ENCODE data around the gene PSD2. TPM values are rescaled to one million over a fixed set of nuclear protein-coding genes. Genes with fewer than 3 reads are reported as not detected.

The PSD2 gene
- total RNA-seq, 1 experiment from 2014 or later = 0.79 TPM

- no peaks in the 10 kb centered on the region for H3K27me3 ChIP-seq (ENCODE audit: insufficient read depth, low read length)
- ATAC-seq (no peak), DNase-seq (ENCODE audit: low read depth, low spot score) (no peak)
- no peak for TF ChIP-seq CBX3 (IDR thresholded peaks at IDR 0.05; ENCODE audit: low read depth)
- no peak for TF ChIP-seq ZFX (IDR thresholded peaks at IDR 0.05)
- no peak for TF ChIP-seq ZBTB33 (IDR thresholded peaks at IDR 0.05; ENCODE audit: extremely low read depth, insufficient replicate concordance, low read length)
- TF ChIP-seq ATF3 (IDR thresholded peaks at IDR 0.05) = no peak
- TF ChIP-seq RAD21 (IDR thresholded peaks at IDR 0.05; ENCODE audit: low read depth) = no peak
- TF ChIP-seq ELF1 (IDR thresholded peaks at IDR 0.05; ENCODE audit: borderline replicate concordance, low read depth) = no peak
- no peak for TF ChIP-seq TCF7L2 (IDR thresholded peaks at IDR 0.05; ENCODE audit: borderline replicate concordance, extremely low read depth, insufficient read depth, insufficient read length)
- TF ChIP-seq CEBPB (IDR thresholded peaks at IDR 0.05; ENCODE audit: low read depth) = no peak
- no peak for TF ChIP-seq FOSL1 (IDR thresholded peaks at IDR 0.05; ENCODE audit: low read depth)
- TF ChIP-seq SP1 (IDR thresholded peaks at IDR 0.05; ENCODE audit: low read depth) = no peak
- no peak for TF ChIP-seq YY1 (IDR thresholded peaks at IDR 0.05; ENCODE audit: extremely low read depth, insufficient replicate concordance, low read depth, low read length)
- TF ChIP-seq EZH2phosphoT487 (IDR thresholded peaks at IDR 0.05; ENCODE audit: borderline replicate concordance) = no peak
- TF ChIP-seq POLR2AphosphoS5 (IDR thresholded peaks at IDR 0.05; ENCODE audit: low read depth, low read length) = no peak
- no peak for TF ChIP-seq SIN3A (IDR thresholded peaks at IDR 0.05; ENCODE audit: low read depth)
- no peak for TF ChIP-seq SRF (IDR thresholded peaks at IDR 0.05; ENCODE audit: low read depth)
- no peak for TF ChIP-seq EGR1 (IDR thresholded peaks at IDR 0.05; ENCODE audit: low read depth)
- no peak for TF ChIP-seq JUND (IDR thresholded peaks at IDR 0.05)
- TF ChIP-seq CTCF (IDR thresholded peaks at IDR 0.05 in 2 of 3, conservative IDR thresholded peaks at IDR 0.05 in 1 of 3; ENCODE audit: borderline replicate concordance in 1 of 3, insufficient read depth in 1 of 3, low read depth in 2 of 3, low read length in 2 of 3) = no peak
- H3K79me2 ChIP-seq (ENCODE audit: insufficient read depth, low read length) = no peaks in the 10 kb centered on the region
- H3K27ac ChIP-seq (ENCODE audit: low read depth, low read length) = no peak overlapping the region
- H3K36me3 ChIP-seq (ENCODE audit: control insufficient read depth in 1 of 2, insufficient read depth in 2 of 2, low read length in 2 of 2) = no peaks in the 10 kb centered on the region
- ChIA-PET RAD21 (ENCODE audit: low non-redundant PET in 1 of 2, low total read pairs in 2 of 2, uncharacterized antibody in 2 of 2, unreplicated experiment in 2 of 2) (interaction anchor here in 1 of 2 experiments (0.6 kb wide), 1 partner anchor 22 kb away, joined by 3 read pairs; no protein-coding TSS in a partner anchor), CTCF (interaction anchor here (3.3 to 4.1 kb wide), 2 partner anchors 9 to 133 kb away, joined by 45 to 78 read pairs; no protein-coding TSS in a partner anchor), POLR2A (no interaction called here)
- H3K9me3 ChIP-seq (ENCODE audit: control insufficient read depth in 1 of 2, insufficient read depth in 1 of 2, low read depth in 1 of 2, low read length in 2 of 2) = no peaks in the 10 kb centered on the region
- no peaks in the 10 kb centered on the region for H3K9me2 ChIP-seq (ENCODE audit: insufficient read depth)
- H3K4me2 ChIP-seq (ENCODE audit: low read length) = no peak overlapping the region
- peaks cover 9 to 27% of the 10 kb centered on the region in 2 experiments; a peak in 3 of 4 replicates for H3K4me1 ChIP-seq (ENCODE audit: control insufficient read depth in 1 of 2, insufficient read depth in 2 of 2, low read length in 2 of 2)
- intact Hi-C loops (cut with micrococcal nuclease) = no loop called here
- H3K4me3 ChIP-seq (replicated peaks in 1 of 2; ENCODE audit: low read depth in 1 of 2, low read length in 2 of 2) = no peak overlapping the region
- BruUV-seq (replicated peaks) = no TSS peak
- no peak overlapping the region for H3K9ac ChIP-seq (ENCODE audit: low read length)
- H2AFZ ChIP-seq (ENCODE audit: low read depth, low read length, poor library complexity, severe bottlenecking) = no peak overlapping the region
- H4K20me1 ChIP-seq (ENCODE audit: insufficient read depth) = no peaks in the 10 kb centered on the region
Measured at GRCh38 chr5:139767960-139768359, 27.6 kb upstream of the PSD2 start.
